Measurements from ENCODE around the gene RAB4B. TPM values are rescaled to one million over a fixed set of nuclear protein-coding genes. Genes with fewer than 3 reads are reported as not detected.
A peak's percentile ranks its signal among the peaks of the same experiment; 100 is the strongest.

The RAB4B gene
- total RNA-seq, 5 donors from 2014 or later (not counting 1 experiment from before 2014, with no cell fraction given), result 42.4 to 77.9 (median 63.2) TPM

GRCh38 chr19:40801426-40802299 is 23.6 kb downstream of the RAB4B start:
- H3K36me3 ChIP-seq (ENCODE audit: control insufficient read depth in 2 of 2, extremely low read depth in 1 of 2, insufficient read depth in 1 of 2, low read length in 1 of 2), result peaks cover 11 to 39% of the 10 kb centered on the region in 2 donors
- peak overlapping the region; percentile 90 to 91 for H3K4me3 ChIP-seq (ENCODE audit: control insufficient read depth in 1 of 2, extremely low read depth in 1 of 2, low read length in 1 of 2)
- ChIA-PET CTCF (interaction anchor here (0.6 kb wide), 2 partner anchors 139 to 505 kb away, joined by 3 to 6 read pairs; no protein-coding TSS in a partner anchor), POLR2A (interaction anchor here in 1 of 2 donors (0.6 kb wide), 1 partner anchor 198 kb away, joined by 6 read pairs; no protein-coding TSS in a partner anchor)
- peaks cover 22% of the 10 kb centered on the region for H3K36me3 Mint-ChIP-seq
- H3K27ac ChIP-seq (ENCODE audit: low read length), result peak overlapping the region; percentile 85
- no peaks in the 10 kb centered on the region for H3K27me3 ChIP-seq (replicated peaks in 1 of 2; ENCODE audit: control insufficient read depth in 2 of 2, extremely low read depth in 1 of 2, insufficient read depth in 2 of 2, low read length in 1 of 2)
- H3K4me1 Mint-ChIP-seq, result peaks cover 79 to 82% (median 82%) of the 10 kb centered on the region in 3 donors
- H3K9me3 ChIP-seq, result no peaks in the 10 kb centered on the region
- H3K27ac Mint-ChIP-seq, result peak overlapping the region; percentile 96 to 99
- no peak for ATAC-seq (replicated peaks in 1 of 4)
- WGBS (ENCODE audit: insufficient coverage), result 32% methylated on average over 6 of the region's 13 CpGs
- H3K9me3 Mint-ChIP-seq, result no peaks in the 10 kb centered on the region
- no peaks in the 10 kb centered on the region for H3K27me3 Mint-ChIP-seq
- no peak for DNase-seq
- peak overlapping the region; percentile 85 to 93 (median 88) for H3K4me3 Mint-ChIP-seq
- peaks cover 60 to 82% of the 10 kb centered on the region in 2 experiments for H3K4me1 ChIP-seq (ENCODE audit: control insufficient read depth in 1 of 2, extremely low read depth in 1 of 2, insufficient read depth in 2 of 2, low read length in 2 of 2)

GRCh38 chr19:40802300-40803169 is 24.5 kb downstream of the RAB4B start:
- Mint-ChIP-seq H3K36me3 (peaks cover 23% of the 10 kb centered on the region), H3K4me3 (peak overlapping the region; percentile 81 to 93 (median 88)), H3K27me3 (no peaks in the 10 kb centered on the region), H3K9me3 (no peaks in the 10 kb centered on the region), H3K4me1 (peaks cover 83 to 89% (median 87%) of the 10 kb centered on the region in 3 donors), H3K27ac (peak overlapping the region; percentile 96 to 99)
- DNase-seq (peak in 1 of 35 experiments; percentile 30), ATAC-seq (replicated peaks in 1 of 4) (no peak)
- CTCF ChIA-PET, result no interaction called here
- Histone ChIP-seq H3K36me3 (ENCODE audit: control insufficient read depth in 2 of 2, extremely low read depth in 1 of 2, insufficient read depth in 1 of 2, low read length in 1 of 2) (peaks cover 11 to 43% of the 10 kb centered on the region in 2 donors), H3K4me3 (ENCODE audit: control insufficient read depth in 1 of 2, extremely low read depth in 1 of 2, low read length in 1 of 2) (peak overlapping the region; percentile 26 to 64), H3K9me3 (no peaks in the 10 kb centered on the region), H3K27ac (ENCODE audit: low read length) (peak overlapping the region; percentile 85), H3K4me1 (ENCODE audit: control insufficient read depth in 1 of 2, extremely low read depth in 1 of 2, insufficient read depth in 2 of 2, low read length in 2 of 2) (peaks cover 68 to 88% of the 10 kb centered on the region in 2 experiments), H3K27me3 (replicated peaks in 1 of 2; ENCODE audit: control insufficient read depth in 2 of 2, extremely low read depth in 1 of 2, insufficient read depth in 2 of 2, low read length in 1 of 2) (no peaks in the 10 kb centered on the region)
- POLR2A ChIA-PET, result no interaction called here
- 52% methylated on average over 9 of the region's 11 CpGs for WGBS (ENCODE audit: insufficient coverage)

- Mint-ChIP-seq H3K4me3 (peak overlapping the region; percentile 81 to 93 (median 88)), H3K36me3 (peaks cover 28% of the 10 kb centered on the region), H3K9me3 (no peaks in the 10 kb centered on the region), H3K27ac (peak overlapping the region; percentile 96 to 99), H3K4me1 (peaks cover 84 to 89% (median 89%) of the 10 kb centered on the region in 3 donors), H3K27me3 (no peaks in the 10 kb centered on the region)
- CTCF ChIA-PET, result interaction anchor here (0.6 to 1.1 kb wide), 2 partner anchors 14 to 53 kb away, joined by 3 read pairs; partner anchors contain the start of gene ACTMAP (in 1 of the 2)
- H3K4me3 ChIP-seq (ENCODE audit: control insufficient read depth in 1 of 2, extremely low read depth in 1 of 2, low read length in 1 of 2), result peak overlapping the region; percentile 26 to 64
- peak overlapping the region; percentile 85 for H3K27ac ChIP-seq (ENCODE audit: low read length)
- H3K27me3 ChIP-seq (replicated peaks in 1 of 2; ENCODE audit: control insufficient read depth in 2 of 2, extremely low read depth in 1 of 2, insufficient read depth in 2 of 2, low read length in 1 of 2), result no peaks in the 10 kb centered on the region
- peaks cover 72 to 88% of the 10 kb centered on the region in 2 experiments for H3K4me1 ChIP-seq (ENCODE audit: control insufficient read depth in 1 of 2, extremely low read depth in 1 of 2, insufficient read depth in 2 of 2, low read length in 2 of 2)
- H3K36me3 ChIP-seq (ENCODE audit: control insufficient read depth in 2 of 2, extremely low read depth in 1 of 2, insufficient read depth in 1 of 2, low read length in 1 of 2), result peaks cover 11 to 51% of the 10 kb centered on the region in 2 donors
- ATAC-seq (replicated peaks in 1 of 4) (no peak), DNase-seq (no peak)
- POLR2A ChIA-PET, result no interaction called here
- no peaks in the 10 kb centered on the region for H3K9me3 ChIP-seq
- no CpG with 5 or more reads among the region's 9 CpGs for WGBS (ENCODE audit: insufficient coverage)
Measured at GRCh38 chr19:40803170-40803856, 25.3 kb downstream of the RAB4B start.

GRCh38 chr19:40803857-40804782 is 26.1 kb downstream of the RAB4B start:
- DNase-seq (peak; percentile 53 to 86 (median 72)), ATAC-seq (replicated peaks in 1 of 4) (peak; percentile 59 to 69 (median 68))
- peaks cover 72 to 94% of the 10 kb centered on the region in 2 experiments for H3K4me1 ChIP-seq (ENCODE audit: control insufficient read depth in 1 of 2, extremely low read depth in 1 of 2, insufficient read depth in 2 of 2, low read length in 2 of 2)
- peak overlapping the region; percentile 81 to 93 (median 88) for H3K4me3 Mint-ChIP-seq
- no peaks in the 10 kb centered on the region for H3K9me3 Mint-ChIP-seq
- WGBS (ENCODE audit: insufficient coverage), result 50% methylated on average over 3 of the region's 6 CpGs
- peak overlapping the region; percentile 96 to 99 for H3K27ac Mint-ChIP-seq
- H3K9me3 ChIP-seq, result no peaks in the 10 kb centered on the region
- H3K4me3 ChIP-seq (ENCODE audit: control insufficient read depth in 1 of 2, extremely low read depth in 1 of 2, low read length in 1 of 2), result peak overlapping the region; percentile 22 to 64
- ChIA-PET POLR2A (interaction anchor here in 1 of 2 donors (0.5 to 0.6 kb wide), 2 partner anchors 538 to 1611 kb away, joined by 3 to 4 read pairs; no protein-coding TSS in a partner anchor), CTCF (interaction anchor here (0.6 to 1.1 kb wide), 2 partner anchors 13 to 54 kb away, joined by 3 read pairs; partner anchors contain the start of gene ACTMAP (in 1 of the 2))
- H3K4me1 Mint-ChIP-seq, result peaks cover 86 to 93% (median 92%) of the 10 kb centered on the region in 3 donors
- peak overlapping the region; percentile 85 for H3K27ac ChIP-seq (ENCODE audit: low read length)
- H3K36me3 ChIP-seq (ENCODE audit: control insufficient read depth in 2 of 2, extremely low read depth in 1 of 2, insufficient read depth in 1 of 2, low read length in 1 of 2), result peaks cover 11 to 59% of the 10 kb centered on the region in 2 donors
- H3K27me3 ChIP-seq (replicated peaks in 1 of 2; ENCODE audit: control insufficient read depth in 2 of 2, extremely low read depth in 1 of 2, insufficient read depth in 2 of 2, low read length in 1 of 2), result no peaks in the 10 kb centered on the region
- no peaks in the 10 kb centered on the region for H3K27me3 Mint-ChIP-seq
- H3K36me3 Mint-ChIP-seq, result peaks cover 28% of the 10 kb centered on the region

GRCh38 chr19:40804783-40805242 is 26.8 kb downstream of the RAB4B start:
- H3K36me3 ChIP-seq (ENCODE audit: control insufficient read depth in 2 of 2, extremely low read depth in 1 of 2, insufficient read depth in 1 of 2, low read length in 1 of 2), result peaks cover 11 to 66% of the 10 kb centered on the region in 2 donors
- H3K27ac Mint-ChIP-seq, result peak overlapping the region; percentile 96 to 99
- peak overlapping the region; percentile 58 to 93 (median 81) for H3K4me3 Mint-ChIP-seq
- 43% methylated on average over 7 of the region's 7 CpGs for WGBS (ENCODE audit: insufficient coverage)
- CTCF ChIA-PET, result interaction anchor here in 1 of 2 donors (0.6 kb wide), 1 partner anchor 593 kb away, joined by 3 read pairs; no protein-coding TSS in a partner anchor
- POLR2A ChIA-PET, result interaction anchor here (0.5 to 2.0 kb wide), 3 partner anchors 26 to 1611 kb away, joined by 3 to 4 read pairs (median 4); partner anchors contain the start of gene RAB4B (in 1 of the 2)
- ATAC-seq (replicated peaks in 1 of 4) (peak in 1 of 4 experiments; percentile 3), DNase-seq (peak in 2 of 35 experiments; percentile 36 to 39)
- H3K27me3 ChIP-seq (replicated peaks in 1 of 2; ENCODE audit: control insufficient read depth in 2 of 2, extremely low read depth in 1 of 2, insufficient read depth in 2 of 2, low read length in 1 of 2), result no peaks in the 10 kb centered on the region
- peak overlapping the region; percentile 85 for H3K27ac ChIP-seq (ENCODE audit: low read length)
- H3K4me1 ChIP-seq (ENCODE audit: control insufficient read depth in 1 of 2, extremely low read depth in 1 of 2, insufficient read depth in 2 of 2, low read length in 2 of 2), result peaks cover 72 to 100% of the 10 kb centered on the region in 2 experiments
- H3K27me3 Mint-ChIP-seq, result no peaks in the 10 kb centered on the region
- H3K4me1 Mint-ChIP-seq, result peaks cover 87 to 97% (median 96%) of the 10 kb centered on the region in 3 donors
- peaks cover 27% of the 10 kb centered on the region for H3K36me3 Mint-ChIP-seq
- no peaks in the 10 kb centered on the region for H3K9me3 ChIP-seq
- peak overlapping the region in 1 of 2 donors; percentile 1 for H3K4me3 ChIP-seq (ENCODE audit: control insufficient read depth in 1 of 2, extremely low read depth in 1 of 2, low read length in 1 of 2)
- no peaks in the 10 kb centered on the region for H3K9me3 Mint-ChIP-seq

Data from T-cell (primary cell).